ENCODE measurements around the gene SLC25A6. TPM values are rescaled to one million over a fixed set of nuclear protein-coding genes. Genes with fewer than 3 reads are reported as not detected.
A peak's percentile ranks its signal among the peaks of the same experiment; 100 is the strongest.

Gene SLC25A6
- total RNA-seq, 1 donor from 2014 or later: 488 TPM

DNA sequence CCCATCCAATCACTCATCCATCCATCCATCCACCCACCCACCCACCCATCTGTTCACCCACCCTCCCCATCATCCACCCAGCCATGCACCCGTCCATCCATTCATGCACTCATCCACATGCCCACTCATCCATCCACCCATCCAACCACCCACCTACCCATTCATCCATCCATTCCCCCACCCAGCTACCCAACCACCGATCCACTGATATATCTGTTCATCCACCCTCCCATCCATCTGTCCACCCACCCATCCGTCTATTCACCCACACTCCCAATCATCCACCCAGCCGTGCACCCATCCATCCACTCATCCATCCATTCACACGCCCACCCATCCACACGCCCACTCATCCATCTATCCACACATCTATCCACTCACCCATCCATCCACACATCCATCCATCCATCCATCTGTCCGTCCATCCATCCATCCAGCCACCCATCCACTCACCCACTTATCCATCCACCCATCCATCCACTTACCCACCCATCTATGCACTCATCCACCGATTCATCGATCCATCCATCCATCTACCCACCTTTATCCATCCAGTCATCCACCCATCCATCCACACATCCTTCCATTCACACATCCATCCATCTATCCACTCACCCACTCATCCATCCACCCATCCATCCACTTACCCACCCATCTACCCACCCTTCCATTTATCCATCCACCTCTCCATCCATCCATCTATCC is 32.4 kb upstream of the SLC25A6 start:
- Mint-ChIP-seq H3K36me3 (ENCODE audit: low read depth, unreplicated experiment) (peaks cover 51% of the 10 kb centered on the region), H3K4me1 (ENCODE audit: unreplicated experiment) (no peaks in the 10 kb centered on the region), H3K4me3 (ENCODE audit: unreplicated experiment) (peak overlapping the region; percentile 78), H3K9me3 (ENCODE audit: unreplicated experiment) (peaks cover 22% of the 10 kb centered on the region), H3K27me3 (ENCODE audit: unreplicated experiment) (peaks cover 29% of the 10 kb centered on the region), H3K27ac (ENCODE audit: unreplicated experiment) (no peak overlapping the region)
- TF ChIP-seq, protein P1, sequence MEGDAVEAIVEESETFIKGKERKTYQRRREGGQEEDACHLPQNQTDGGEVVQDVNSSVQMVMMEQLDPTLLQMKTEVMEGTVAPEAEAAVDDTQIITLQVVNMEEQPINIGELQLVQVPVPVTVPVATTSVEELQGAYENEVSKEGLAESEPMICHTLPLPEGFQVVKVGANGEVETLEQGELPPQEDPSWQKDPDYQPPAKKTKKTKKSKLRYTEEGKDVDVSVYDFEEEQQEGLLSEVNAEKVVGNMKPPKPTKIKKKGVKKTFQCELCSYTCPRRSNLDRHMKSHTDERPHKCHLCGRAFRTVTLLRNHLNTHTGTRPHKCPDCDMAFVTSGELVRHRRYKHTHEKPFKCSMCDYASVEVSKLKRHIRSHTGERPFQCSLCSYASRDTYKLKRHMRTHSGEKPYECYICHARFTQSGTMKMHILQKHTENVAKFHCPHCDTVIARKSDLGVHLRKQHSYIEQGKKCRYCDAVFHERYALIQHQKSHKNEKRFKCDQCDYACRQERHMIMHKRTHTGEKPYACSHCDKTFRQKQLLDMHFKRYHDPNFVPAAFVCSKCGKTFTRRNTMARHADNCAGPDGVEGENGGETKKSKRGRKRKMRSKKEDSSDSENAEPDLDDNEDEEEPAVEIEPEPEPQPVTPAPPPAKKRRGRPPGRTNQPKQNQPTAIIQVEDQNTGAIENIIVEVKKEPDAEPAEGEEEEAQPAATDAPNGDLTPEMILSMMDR (IDR thresholded peaks at IDR 0.05; ENCODE audit: unreplicated experiment): no peak
- no peak for DNase-seq (ENCODE audit: low spot score)

DNA sequence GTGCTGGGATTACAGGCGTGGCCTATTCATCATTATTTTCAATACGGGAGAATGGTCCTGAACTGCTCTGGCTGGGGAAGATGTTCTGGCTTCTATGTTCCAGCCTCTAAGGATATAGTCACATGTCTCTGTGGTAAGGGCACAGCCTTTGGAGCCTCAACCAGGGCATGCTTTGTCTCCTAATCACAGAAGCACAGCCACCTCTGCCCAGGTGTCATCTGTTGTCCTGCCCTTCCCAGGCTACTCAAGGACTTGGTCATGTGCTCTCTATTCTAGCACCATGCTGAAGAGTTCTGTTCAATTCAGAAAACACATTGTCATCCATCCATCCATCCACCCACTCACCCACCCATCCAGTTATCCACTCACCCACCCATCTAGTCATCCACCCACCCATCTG is 31.3 kb upstream of the SLC25A6 start:
- H3K27me3 Mint-ChIP-seq (ENCODE audit: unreplicated experiment): peaks cover 33% of the 10 kb centered on the region
- H3K4me3 Mint-ChIP-seq (ENCODE audit: unreplicated experiment): no peak overlapping the region
- no peak for DNase-seq (ENCODE audit: low spot score)
- peaks cover 22% of the 10 kb centered on the region for H3K9me3 Mint-ChIP-seq (ENCODE audit: unreplicated experiment)
- no peak overlapping the region for H3K27ac Mint-ChIP-seq (ENCODE audit: unreplicated experiment)
- peaks cover 51% of the 10 kb centered on the region for H3K36me3 Mint-ChIP-seq (ENCODE audit: low read depth, unreplicated experiment)
- TF ChIP-seq, protein P1 (IDR thresholded peaks at IDR 0.05; ENCODE audit: unreplicated experiment): no peak
- H3K4me1 Mint-ChIP-seq (ENCODE audit: unreplicated experiment): no peaks in the 10 kb centered on the region

DNA sequence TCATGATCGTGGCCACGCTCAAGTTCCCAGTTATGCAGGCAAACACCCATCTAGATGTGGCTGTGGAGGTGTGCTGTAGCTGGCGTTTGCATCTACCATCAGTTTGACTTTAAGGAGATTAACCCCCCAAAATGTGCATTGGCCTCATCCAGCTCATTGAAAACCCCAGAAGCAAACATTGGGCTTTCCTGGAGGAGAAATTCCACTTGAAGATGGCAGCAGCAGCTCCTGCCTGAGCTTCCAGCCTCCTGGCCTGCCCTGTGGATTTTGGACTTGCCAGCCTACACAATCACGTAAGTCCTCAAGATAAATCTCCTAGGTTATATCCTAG is 30.2 kb upstream of the SLC25A6 start:
- no peak for DNase-seq (ENCODE audit: low spot score)
- TF ChIP-seq, protein P1 (IDR thresholded peaks at IDR 0.05; ENCODE audit: unreplicated experiment): no peak
- Mint-ChIP-seq H3K36me3 (ENCODE audit: low read depth, unreplicated experiment) (peaks cover 47% of the 10 kb centered on the region), H3K27ac (ENCODE audit: unreplicated experiment) (no peak overlapping the region), H3K27me3 (ENCODE audit: unreplicated experiment) (peaks cover 33% of the 10 kb centered on the region), H3K4me3 (ENCODE audit: unreplicated experiment) (no peak overlapping the region), H3K4me1 (ENCODE audit: unreplicated experiment) (no peaks in the 10 kb centered on the region), H3K9me3 (ENCODE audit: unreplicated experiment) (peaks cover 22% of the 10 kb centered on the region)

GRCh38 chrX:1421433-1422134 is 29.7 kb upstream of the SLC25A6 start:
- Mint-ChIP-seq H3K36me3 (ENCODE audit: low read depth, unreplicated experiment) (peaks cover 43% of the 10 kb centered on the region), H3K27me3 (ENCODE audit: unreplicated experiment) (peaks cover 33% of the 10 kb centered on the region), H3K9me3 (ENCODE audit: unreplicated experiment) (peaks cover 22% of the 10 kb centered on the region), H3K4me1 (ENCODE audit: unreplicated experiment) (no peaks in the 10 kb centered on the region), H3K4me3 (ENCODE audit: unreplicated experiment) (peak overlapping the region; percentile 65), H3K27ac (ENCODE audit: unreplicated experiment) (peak overlapping the region; percentile 36)
- TF ChIP-seq, protein P1 (IDR thresholded peaks at IDR 0.05; ENCODE audit: unreplicated experiment): no peak
- DNase-seq (ENCODE audit: low spot score): no peak

GRCh38 chrX:1420371-1420770 is 28.5 kb upstream of the SLC25A6 start:
- Mint-ChIP-seq H3K9me3 (ENCODE audit: unreplicated experiment) (peaks cover 19% of the 10 kb centered on the region), H3K36me3 (ENCODE audit: low read depth, unreplicated experiment) (peaks cover 43% of the 10 kb centered on the region), H3K27me3 (ENCODE audit: unreplicated experiment) (peaks cover 33% of the 10 kb centered on the region), H3K4me1 (ENCODE audit: unreplicated experiment) (no peaks in the 10 kb centered on the region), H3K4me3 (ENCODE audit: unreplicated experiment) (peak overlapping the region; percentile 73), H3K27ac (ENCODE audit: unreplicated experiment) (no peak overlapping the region)
- TF ChIP-seq, protein P1 (IDR thresholded peaks at IDR 0.05; ENCODE audit: unreplicated experiment): no peak
- no peak for DNase-seq (ENCODE audit: low spot score)
